Activated naive CD8-positive, alpha-beta T cell (primary cell): ENCODE measurements around the gene IFITM5.
"Not testable (repeated sequence)": the region's sequence is repeated elsewhere in the genome, so short reads cannot be mapped to it uniquely, and the experiment has no call there.

Experiments used
- H3K27ac Mint-ChIP-seq: one replicate; pipeline ENCODE4 v1.8.0; 2021; ENCODE audit warnings: mixed read lengths
- H3K27me3 Mint-ChIP-seq: one replicate; pipeline ENCODE4 v1.8.0; 2021; ENCODE audit warnings: mixed read lengths
- H3K36me3 Mint-ChIP-seq: one replicate; pipeline ENCODE4 v1.8.0; 2021; ENCODE audit warnings: mixed read lengths
- H3K4me1 Mint-ChIP-seq: one replicate; pipeline ENCODE4 v1.8.0; 2021; ENCODE audit warnings: low read depth, mixed read lengths
- H3K4me3 Mint-ChIP-seq: one replicate; pipeline ENCODE4 v1.8.0; 2021; ENCODE audit warnings: mild to moderate bottlenecking, mixed read lengths
- H3K9me3 Mint-ChIP-seq: one replicate; pipeline ENCODE4 v1.8.0; 2021; ENCODE audit warnings: low read depth, mixed read lengths

Gene IFITM5

GRCh38 chr11:279040-279965 lies 20.0 kb downstream of the IFITM5 start:
- H3K9me3 Mint-ChIP-seq: peaks cover 9% of the 10 kb centered on the region
- peaks cover 57% of the 10 kb centered on the region for H3K4me1 Mint-ChIP-seq
- no peaks in the 10 kb centered on the region for H3K27me3 Mint-ChIP-seq
- peak overlapping the region; percentile 89 for H3K4me3 Mint-ChIP-seq
- H3K36me3 Mint-ChIP-seq: peaks cover 12% of the 10 kb centered on the region
- peak overlapping the region; percentile 97 for H3K27ac Mint-ChIP-seq

GRCh38 chr11:278001-278951 lies 21.1 kb downstream of the IFITM5 start, which contains the start of gene NLRP6:
Gene NLRP6, plus strand, starts transcription at chr11:278407. Its CDS starts 163 bp downstream, at chr11:278570.
- H3K9me3 Mint-ChIP-seq: peaks cover 9% of the 10 kb centered on the region
- peak within 1 kb of the TSS; percentile 97 for H3K27ac Mint-ChIP-seq
- peaks cover 12% of the 10 kb centered on the region for H3K36me3 Mint-ChIP-seq
- H3K4me1 Mint-ChIP-seq: peaks cover 51% of the 10 kb centered on the region
- no peaks in the 10 kb centered on the region for H3K27me3 Mint-ChIP-seq
- peak within 1 kb of the TSS; percentile 89 for H3K4me3 Mint-ChIP-seq

GRCh38 chr11:276219-276618 lies 23.1 kb downstream of the IFITM5 start:
- Mint-ChIP-seq H3K9me3 (peaks cover 9% of the 10 kb centered on the region), H3K27me3 (no peaks in the 10 kb centered on the region), H3K4me3 (no peak overlapping the region), H3K36me3 (peaks cover 12% of the 10 kb centered on the region), H3K4me1 (peaks cover 34% of the 10 kb centered on the region), H3K27ac (peak overlapping the region; percentile 97)

- Mint-ChIP-seq H3K4me1 (peaks cover 44% of the 10 kb centered on the region), H3K27ac (peak overlapping the region; percentile 46), H3K9me3 (peaks cover 9% of the 10 kb centered on the region), H3K27me3 (no peaks in the 10 kb centered on the region), H3K4me3 (no peak overlapping the region), H3K36me3 (peaks cover 12% of the 10 kb centered on the region)
Observed at GRCh38 chr11:272931-273198, 26.5 kb downstream of the IFITM5 start.

GRCh38 chr11:272195-272930 lies 27.0 kb downstream of the IFITM5 start:
- Mint-ChIP-seq H3K4me1 (peaks cover 44% of the 10 kb centered on the region), H3K27me3 (no peaks in the 10 kb centered on the region), H3K4me3 (no peak overlapping the region), H3K36me3 (peaks cover 10% of the 10 kb centered on the region), H3K27ac (peak overlapping the region; percentile 46), H3K9me3 (peaks cover 9% of the 10 kb centered on the region)

- Mint-ChIP-seq H3K27ac (no peak overlapping the region), H3K36me3 (peaks cover 5% of the 10 kb centered on the region), H3K4me3 (no peak overlapping the region), H3K27me3 (no peaks in the 10 kb centered on the region), H3K4me1 (peaks cover 45% of the 10 kb centered on the region), H3K9me3 (peaks cover 5% of the 10 kb centered on the region)
Observed at GRCh38 chr11:271319-271715, 28.0 kb downstream of the IFITM5 start.

GRCh38 chr11:270451-271318 lies 28.6 kb downstream of the IFITM5 start:
- Mint-ChIP-seq H3K27me3 (no peaks in the 10 kb centered on the region), H3K27ac (peak overlapping the region; percentile 94), H3K9me3 (no peaks in the 10 kb centered on the region), H3K4me1 (peaks cover 45% of the 10 kb centered on the region), H3K4me3 (no peak overlapping the region), H3K36me3 (no peaks in the 10 kb centered on the region)

GRCh38 chr11:269146-269890 lies 30.0 kb downstream of the IFITM5 start:
- no peaks in the 10 kb centered on the region for H3K9me3 Mint-ChIP-seq
- peak overlapping the region; percentile 94 for H3K27ac Mint-ChIP-seq
- peaks cover 40% of the 10 kb centered on the region for H3K4me1 Mint-ChIP-seq
- no peaks in the 10 kb centered on the region for H3K27me3 Mint-ChIP-seq
- no peaks in the 10 kb centered on the region for H3K36me3 Mint-ChIP-seq
- peak overlapping the region; percentile 92 for H3K4me3 Mint-ChIP-seq

GRCh38 chr11:268716-269145 lies 30.6 kb downstream of the IFITM5 start:
- H3K27me3 Mint-ChIP-seq, H3K9me3 Mint-ChIP-seq, H3K36me3 Mint-ChIP-seq: not testable (repeated sequence)
- peak overlapping the region; percentile 94 for H3K27ac Mint-ChIP-seq
- H3K4me3 Mint-ChIP-seq: peak overlapping the region; percentile 92
- H3K4me1 Mint-ChIP-seq: peaks cover 40% of the 10 kb centered on the region

- H3K4me3 Mint-ChIP-seq: peak overlapping the region; percentile 92
- peak overlapping the region; percentile 94 for H3K27ac Mint-ChIP-seq
- H3K4me1 Mint-ChIP-seq: peaks cover 40% of the 10 kb centered on the region
- H3K27me3 Mint-ChIP-seq: no peaks in the 10 kb centered on the region
- H3K36me3 Mint-ChIP-seq: no peaks in the 10 kb centered on the region
- H3K9me3 Mint-ChIP-seq: no peaks in the 10 kb centered on the region
Observed at GRCh38 chr11:267491-267994, 31.8 kb downstream of the IFITM5 start.

GRCh38 chr11:266676-267439 lies 32.5 kb downstream of the IFITM5 start:
- H3K27me3 Mint-ChIP-seq: no peaks in the 10 kb centered on the region
- H3K36me3 Mint-ChIP-seq: no peaks in the 10 kb centered on the region
- H3K27ac Mint-ChIP-seq: peak overlapping the region; percentile 97
- H3K4me1 Mint-ChIP-seq: peaks cover 39% of the 10 kb centered on the region
- H3K4me3 Mint-ChIP-seq: peak overlapping the region; percentile 86
- H3K9me3 Mint-ChIP-seq: no peaks in the 10 kb centered on the region

GRCh38 chr11:261624-262023 lies 37.7 kb downstream of the IFITM5 start:
- peaks cover 5% of the 10 kb centered on the region for H3K4me1 Mint-ChIP-seq
- H3K27me3 Mint-ChIP-seq: no peaks in the 10 kb centered on the region
- no peak overlapping the region for H3K27ac Mint-ChIP-seq
- no peak overlapping the region for H3K4me3 Mint-ChIP-seq
- H3K36me3 Mint-ChIP-seq: no peaks in the 10 kb centered on the region
- no peaks in the 10 kb centered on the region for H3K9me3 Mint-ChIP-seq
